Astrocyte (in vitro differentiated cells and primary cell): Measurements from ENCODE around the gene MCF2L. TPM values are rescaled to one million over a fixed set of nuclear protein-coding genes. Genes with fewer than 3 reads are reported as not detected.

Experiments used
- DNase-seq: peaks from one replicate; pipeline ENCODE4 v3.0.0-alpha.2; 2010; ENCODE audit warnings: low read depth
- FAIRE-seq: peaks from 2 replicates; lab custom pipeline; 2011; peaks lifted over from hg19 to GRCh38; lab: Jason Lieb, UNC
- H2AFZ ChIP-seq: 2 replicates; pipeline ENCODE4 v1.6.0; 2012; ENCODE audit warnings: low read depth, low read length, inconsistent platforms
- H3K27ac ChIP-seq: 2 replicates; pipeline ENCODE4 v1.5.1; 2011; ENCODE audit warnings: low read depth, low read length, inconsistent platforms
- H3K27me3 ChIP-seq: 2 replicates; pipeline ENCODE4 v1.6.0; 2011; ENCODE audit warnings: low read length, inconsistent platforms; ENCODE audit not compliant: insufficient read depth
- H3K36me3 ChIP-seq: 2 replicates; pipeline ENCODE4 v1.5.1; 2011; ENCODE audit warnings: low read length, inconsistent platforms; ENCODE audit not compliant: insufficient read depth
- H3K4me1 ChIP-seq: 2 replicates; pipeline ENCODE4 v1.5.1; 2011; ENCODE audit warnings: low read length, inconsistent platforms; ENCODE audit not compliant: insufficient read depth
- H3K4me2 ChIP-seq: 2 replicates; pipeline ENCODE4 v1.6.0; 2012; ENCODE audit warnings: low read length, inconsistent platforms
- H3K4me3 ChIP-seq: 2 replicates; pipeline ENCODE4 v1.5.1; 2011; ENCODE audit warnings: low read depth, mild to moderate bottlenecking, low read length, inconsistent platforms; ENCODE audit not compliant: insufficient read depth
- H3K79me2 ChIP-seq: 2 replicates; pipeline ENCODE4 v1.6.0; 2012; ENCODE audit warnings: mild to moderate bottlenecking, low read length, inconsistent platforms; ENCODE audit not compliant: insufficient read depth
- H3K9ac ChIP-seq: 2 replicates; pipeline ENCODE4 v1.6.0; 2012; ENCODE audit warnings: mild to moderate bottlenecking, low read length, inconsistent platforms
- H3K9me3 ChIP-seq: 2 replicates; pipeline ENCODE4 v1.5.1; 2012; ENCODE audit warnings: low read depth, mild to moderate bottlenecking, low read length, inconsistent platforms; ENCODE audit not compliant: insufficient read depth
- H4K20me1 ChIP-seq: 2 replicates; pipeline ENCODE4 v1.6.0; 2012; ENCODE audit warnings: low read length, inconsistent platforms; ENCODE audit not compliant: insufficient read depth
- H3K27ac Mint-ChIP-seq: one replicate; pipeline ENCODE4 v1.8.0; 2021; ENCODE audit warnings: mild to moderate bottlenecking, mixed read lengths; ENCODE audit not compliant: unreplicated experiment
- H3K27me3 Mint-ChIP-seq: one replicate; pipeline ENCODE4 v1.8.0; 2021; ENCODE audit warnings: low read depth, mixed read lengths; ENCODE audit not compliant: unreplicated experiment
- H3K36me3 Mint-ChIP-seq: one replicate; pipeline ENCODE4 v1.8.0; 2021; ENCODE audit warnings: low read depth, mixed read lengths; ENCODE audit not compliant: unreplicated experiment
- H3K4me1 Mint-ChIP-seq: one replicate; pipeline ENCODE4 v1.8.0; 2021; ENCODE audit warnings: low read depth, mixed read lengths; ENCODE audit not compliant: unreplicated experiment
- H3K4me3 Mint-ChIP-seq: one replicate; pipeline ENCODE4 v1.8.0; 2021; ENCODE audit warnings: mild to moderate bottlenecking, moderate library complexity, mixed read lengths; ENCODE audit not compliant: unreplicated experiment
- H3K9me3 Mint-ChIP-seq: one replicate; pipeline ENCODE4 v1.8.0; 2021; ENCODE audit warnings: mild to moderate bottlenecking, mixed read lengths; ENCODE audit not compliant: unreplicated experiment
- EZH2 ChIP-seq: IDR thresholded peaks from 2 replicates; pipeline ENCODE4 v1.6.1; 2012; ENCODE audit warnings: mild to moderate bottlenecking, low read length, inconsistent platforms; ENCODE audit not compliant: insufficient read depth
- total RNA-seq: library from RNA; stranded (reverse); gene quantifications from 2 replicates; pipeline ENCODE4 v1.2.1, GENCODE V29; 2021
- TF ChIP-seq, protein P1 (sequence below): IDR thresholded peaks from 2 replicates; pipeline ENCODE4 v1.5.1; 2011; ENCODE audit warnings: low read depth, mild to moderate bottlenecking, inconsistent platforms, low read length, moderate library complexity; ENCODE audit not compliant: insufficient read depth

The MCF2L gene
- total RNA-seq, 1 donor from 2014 or later, result 3.4 TPM

DNA sequence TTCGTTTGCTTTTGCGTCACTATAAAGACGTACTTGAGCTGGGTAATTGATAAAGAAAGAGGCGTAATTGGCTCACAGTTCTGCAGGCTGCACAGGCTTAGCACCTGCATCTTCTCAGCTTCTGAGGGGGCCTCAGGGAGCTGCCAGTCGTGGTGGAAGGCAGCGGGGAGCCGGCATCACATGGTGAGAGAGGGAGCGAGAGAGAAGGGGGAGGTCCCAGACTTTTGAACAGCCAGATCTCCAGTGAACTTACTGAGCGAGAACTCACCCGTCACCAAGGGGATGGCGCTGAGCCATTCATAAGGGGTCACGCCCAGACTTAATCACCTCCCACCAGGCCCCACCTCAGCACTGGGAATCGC lies 77.8 kb downstream of the MCF2L start:
- Mint-ChIP-seq H3K36me3 (peaks cover 2% of the 10 kb centered on the region), H3K4me1 (peaks cover 1% of the 10 kb centered on the region), H3K4me3 (no peak overlapping the region), H3K27ac (peak overlapping the region; percentile 47), H3K9me3 (peaks cover 4% of the 10 kb centered on the region), H3K27me3 (peaks cover 46% of the 10 kb centered on the region)
- H3K27ac ChIP-seq, result no peak overlapping the region
- H3K79me2 ChIP-seq, result no peaks in the 10 kb centered on the region
- H2AFZ ChIP-seq, result no peak overlapping the region
- H3K4me1 ChIP-seq, result no peaks in the 10 kb centered on the region
- FAIRE-seq (no peak), DNase-seq (no peak)
- peaks cover 21% of the 10 kb centered on the region for H3K27me3 ChIP-seq
- no peak for TF ChIP-seq EZH2
- TF ChIP-seq, protein P1, sequence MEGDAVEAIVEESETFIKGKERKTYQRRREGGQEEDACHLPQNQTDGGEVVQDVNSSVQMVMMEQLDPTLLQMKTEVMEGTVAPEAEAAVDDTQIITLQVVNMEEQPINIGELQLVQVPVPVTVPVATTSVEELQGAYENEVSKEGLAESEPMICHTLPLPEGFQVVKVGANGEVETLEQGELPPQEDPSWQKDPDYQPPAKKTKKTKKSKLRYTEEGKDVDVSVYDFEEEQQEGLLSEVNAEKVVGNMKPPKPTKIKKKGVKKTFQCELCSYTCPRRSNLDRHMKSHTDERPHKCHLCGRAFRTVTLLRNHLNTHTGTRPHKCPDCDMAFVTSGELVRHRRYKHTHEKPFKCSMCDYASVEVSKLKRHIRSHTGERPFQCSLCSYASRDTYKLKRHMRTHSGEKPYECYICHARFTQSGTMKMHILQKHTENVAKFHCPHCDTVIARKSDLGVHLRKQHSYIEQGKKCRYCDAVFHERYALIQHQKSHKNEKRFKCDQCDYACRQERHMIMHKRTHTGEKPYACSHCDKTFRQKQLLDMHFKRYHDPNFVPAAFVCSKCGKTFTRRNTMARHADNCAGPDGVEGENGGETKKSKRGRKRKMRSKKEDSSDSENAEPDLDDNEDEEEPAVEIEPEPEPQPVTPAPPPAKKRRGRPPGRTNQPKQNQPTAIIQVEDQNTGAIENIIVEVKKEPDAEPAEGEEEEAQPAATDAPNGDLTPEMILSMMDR, result no peak
- no peaks in the 10 kb centered on the region for H3K9me3 ChIP-seq
- H3K4me3 ChIP-seq, result no peak overlapping the region
- no peaks in the 10 kb centered on the region for H4K20me1 ChIP-seq
- no peaks in the 10 kb centered on the region for H3K36me3 ChIP-seq
- no peak overlapping the region for H3K9ac ChIP-seq
- no peak overlapping the region for H3K4me2 ChIP-seq

DNA sequence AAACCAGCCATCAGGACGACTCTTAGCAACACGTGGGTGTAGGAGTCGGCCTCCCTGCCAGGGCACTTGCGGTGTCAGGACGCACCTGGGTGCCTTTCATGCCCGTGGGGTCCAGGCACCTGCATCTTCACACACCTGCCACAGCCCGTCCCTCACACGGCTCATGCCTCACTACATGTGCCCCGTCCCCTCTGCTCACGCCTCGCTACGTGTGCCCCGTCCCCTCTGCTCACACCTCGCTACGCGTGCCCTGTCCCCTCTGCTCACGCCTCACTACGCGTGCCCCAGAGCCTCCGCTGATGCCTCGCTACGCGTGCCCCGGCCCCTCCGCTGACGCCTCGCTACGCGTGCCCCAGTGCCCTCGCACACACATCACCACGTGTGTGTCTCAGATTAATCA lies 78.6 kb downstream of the MCF2L start:
- Histone ChIP-seq H3K9ac (no peak overlapping the region), H3K4me3 (no peak overlapping the region), H3K9me3 (no peaks in the 10 kb centered on the region), H3K4me2 (no peak overlapping the region), H3K27ac (no peak overlapping the region), H3K36me3 (no peaks in the 10 kb centered on the region), H3K79me2 (no peaks in the 10 kb centered on the region), H3K27me3 (peaks cover 29% of the 10 kb centered on the region), H3K4me1 (no peaks in the 10 kb centered on the region), H2AFZ (no peak overlapping the region), H4K20me1 (no peaks in the 10 kb centered on the region)
- TF ChIP-seq, protein P1, result no peak
- no peak for TF ChIP-seq EZH2
- peaks cover 2% of the 10 kb centered on the region for H3K36me3 Mint-ChIP-seq
- H3K4me3 Mint-ChIP-seq, result no peak overlapping the region
- H3K27ac Mint-ChIP-seq, result no peak overlapping the region
- H3K27me3 Mint-ChIP-seq, result peaks cover 43% of the 10 kb centered on the region
- FAIRE-seq (no peak), DNase-seq (no peak)
- H3K9me3 Mint-ChIP-seq, result peaks cover 4% of the 10 kb centered on the region
- H3K4me1 Mint-ChIP-seq, result peaks cover 1% of the 10 kb centered on the region

DNA sequence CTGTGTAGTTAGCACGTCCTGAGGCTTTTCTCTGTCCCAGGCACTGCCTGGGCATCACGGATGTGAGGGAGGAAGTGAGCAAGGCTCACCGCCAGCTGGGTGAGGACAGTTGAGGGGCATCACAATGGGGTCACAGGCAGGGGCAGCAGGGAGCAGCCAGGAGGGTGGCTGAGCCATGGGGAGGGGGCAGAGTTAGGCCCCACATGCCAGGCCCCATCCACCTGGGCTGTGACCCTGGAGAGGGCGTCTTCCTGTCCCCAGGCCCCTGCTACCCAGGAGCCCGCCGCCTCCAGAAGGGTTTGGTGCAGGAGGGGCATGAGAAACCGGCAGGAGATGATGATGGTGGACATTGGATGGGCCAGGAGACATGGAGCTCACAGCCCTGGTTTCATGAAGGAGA lies 79.8 kb downstream of the MCF2L start:
- no peaks in the 10 kb centered on the region for H4K20me1 ChIP-seq
- H3K9me3 Mint-ChIP-seq, result peaks cover 4% of the 10 kb centered on the region
- no peaks in the 10 kb centered on the region for H3K4me1 ChIP-seq
- peaks cover 1% of the 10 kb centered on the region for H3K9me3 ChIP-seq
- peaks cover 1% of the 10 kb centered on the region for H3K4me1 Mint-ChIP-seq
- TF ChIP-seq, protein P1, result no peak
- TF ChIP-seq EZH2, result no peak
- no peak overlapping the region for H3K9ac ChIP-seq
- no peak for DNase-seq
- H3K79me2 ChIP-seq, result no peaks in the 10 kb centered on the region
- H3K27ac Mint-ChIP-seq, result no peak overlapping the region
- H2AFZ ChIP-seq, result no peak overlapping the region
- no peak for FAIRE-seq
- H3K27me3 ChIP-seq, result peaks cover 39% of the 10 kb centered on the region
- peaks cover 2% of the 10 kb centered on the region for H3K36me3 Mint-ChIP-seq
- H3K4me2 ChIP-seq, result no peak overlapping the region
- no peaks in the 10 kb centered on the region for H3K36me3 ChIP-seq
- no peak overlapping the region for H3K4me3 Mint-ChIP-seq
- H3K27ac ChIP-seq, result no peak overlapping the region
- H3K27me3 Mint-ChIP-seq, result peaks cover 46% of the 10 kb centered on the region
- no peak overlapping the region for H3K4me3 ChIP-seq
